Parathyroid adenoma (tissue), 2 donors: ENCODE measurements around the gene IL2RA.

Experiments
- H2AFZ ChIP-seq: fragments of 300-600 bp; sonication (generic); one replicate; pipeline ENCODE4 v1.7.0; 2017; ENCODE audit warnings: antibody characterized with exemption, mild to moderate bottlenecking
- H3K27ac ChIP-seq: fragments of 300-600 bp; sonication (generic); one replicate; pipeline ENCODE4 v1.7.0; 2017
- H3K27me3 ChIP-seq: fragments of 300-600 bp; sonication (generic); one replicate; pipeline ENCODE4 v1.7.0; 2017; ENCODE audit warnings: low read length; ENCODE audit not compliant: control insufficient read depth, insufficient read depth
- H3K36me3 ChIP-seq: fragments of 300-600 bp; sonication (generic); one replicate; pipeline ENCODE4 v1.7.0; 2017; ENCODE audit warnings: low read length; ENCODE audit not compliant: control insufficient read depth, insufficient read depth
- H3K4me1 ChIP-seq: fragments of 300-600 bp; sonication (generic); one replicate; pipeline ENCODE4 v1.7.0; 2017; ENCODE audit warnings: control low read depth
- H3K4me2 ChIP-seq: fragments of 300-600 bp; sonication (generic); one replicate; pipeline ENCODE4 v1.7.0; 2017; ENCODE audit warnings: low read length
- H3K4me3 ChIP-seq: fragments of 300-600 bp; sonication (generic); one replicate; pipeline ENCODE4 v1.7.0; 2017; ENCODE audit warnings: low read depth, low read length
- H3K79me2 ChIP-seq: fragments of 300-600 bp; sonication (generic); one replicate; pipeline ENCODE4 v1.7.0; 2017; ENCODE audit warnings: control low read depth
- H3K9ac ChIP-seq: fragments of 300-600 bp; sonication (generic); one replicate; pipeline ENCODE4 v1.7.0; 2017; ENCODE audit warnings: mild to moderate bottlenecking
- H3K9me3 ChIP-seq: fragments of 300-600 bp; sonication (generic); one replicate; pipeline ENCODE4 v1.7.0; 2017; ENCODE audit warnings: low read length; ENCODE audit not compliant: control insufficient read depth
- CTCF ChIP-seq: fragments of 300-600 bp; sonication (generic); IDR thresholded peaks from one replicate; pipeline ENCODE4 v1.7.0; 2017; ENCODE audit warnings: antibody characterized with exemption, mild to moderate bottlenecking
- donor health status: primary hyperparathyroidism.

The IL2RA gene

GRCh38 chr10:5987747-5988146, 74.4 kb downstream of the IL2RA start:
- no peak overlapping the region for H3K4me2 ChIP-seq
- no peaks in the 10 kb centered on the region for H3K9me3 ChIP-seq
- H3K27ac ChIP-seq = no peak overlapping the region
- no peaks in the 10 kb centered on the region for H3K79me2 ChIP-seq
- H3K27me3 ChIP-seq = peaks cover 3% of the 10 kb centered on the region
- TF ChIP-seq CTCF = no peak
- H3K36me3 ChIP-seq = no peaks in the 10 kb centered on the region
- H3K4me3 ChIP-seq = no peak overlapping the region
- no peaks in the 10 kb centered on the region for H3K4me1 ChIP-seq
- H2AFZ ChIP-seq = no peak overlapping the region
- no peak overlapping the region for H3K9ac ChIP-seq

GRCh38 chr10:5985029-5985428, 77.1 kb downstream of the IL2RA start:
- Histone ChIP-seq H3K27ac (no peak overlapping the region), H3K9me3 (no peaks in the 10 kb centered on the region)
- TF ChIP-seq CTCF = no peak

GRCh38 chr10:5983774-5984173, 78.4 kb downstream of the IL2RA start:
- H3K4me1 ChIP-seq = no peaks in the 10 kb centered on the region
- H3K9me3 ChIP-seq = no peaks in the 10 kb centered on the region
- TF ChIP-seq CTCF = no peak
- no peak overlapping the region for H3K4me2 ChIP-seq
- H3K27me3 ChIP-seq = no peaks in the 10 kb centered on the region
- no peak overlapping the region for H2AFZ ChIP-seq
- H3K4me3 ChIP-seq = no peak overlapping the region
- no peaks in the 10 kb centered on the region for H3K36me3 ChIP-seq
- no peak overlapping the region for H3K27ac ChIP-seq
- no peak overlapping the region for H3K9ac ChIP-seq
- H3K79me2 ChIP-seq = no peaks in the 10 kb centered on the region

More at GRCh38 chr10:5985029-5985428, 77.1 kb downstream of the IL2RA start:
- no peak overlapping the region for H3K9ac ChIP-seq
- no peak overlapping the region for H3K4me2 ChIP-seq
- H3K27me3 ChIP-seq = no peaks in the 10 kb centered on the region
- H3K36me3 ChIP-seq = no peaks in the 10 kb centered on the region
- no peak overlapping the region for H3K4me3 ChIP-seq
- no peaks in the 10 kb centered on the region for H3K4me1 ChIP-seq
- no peaks in the 10 kb centered on the region for H3K79me2 ChIP-seq
- H2AFZ ChIP-seq = no peak overlapping the region

- H3K4me2 ChIP-seq = no peak overlapping the region
- no peak for TF ChIP-seq CTCF
- no peaks in the 10 kb centered on the region for H3K9me3 ChIP-seq
- no peak overlapping the region for H3K9ac ChIP-seq
- H3K79me2 ChIP-seq = no peaks in the 10 kb centered on the region
- no peak overlapping the region for H3K27ac ChIP-seq
- no peaks in the 10 kb centered on the region for H3K36me3 ChIP-seq
- no peaks in the 10 kb centered on the region for H3K27me3 ChIP-seq
- no peak overlapping the region for H2AFZ ChIP-seq
- no peak overlapping the region for H3K4me3 ChIP-seq
- no peaks in the 10 kb centered on the region for H3K4me1 ChIP-seq
Observed at GRCh38 chr10:5981529-5981928, 80.6 kb downstream of the IL2RA start.

- Histone ChIP-seq H3K27ac (peak overlapping the region; percentile 12), H3K4me3 (peak overlapping the region; percentile 77), H3K36me3 (no peaks in the 10 kb centered on the region), H3K79me2 (no peaks in the 10 kb centered on the region), H3K9ac (no peak overlapping the region), H2AFZ (peak overlapping the region; percentile 69), H3K4me2 (peak overlapping the region; percentile 91), H3K9me3 (no peaks in the 10 kb centered on the region), H3K4me1 (no peaks in the 10 kb centered on the region), H3K27me3 (no peaks in the 10 kb centered on the region)
- no peak for TF ChIP-seq CTCF
Observed at GRCh38 chr10:5978230-5978489, 84.0 kb downstream of the IL2RA start.
